GM12878 (cell line): ENCODE measurements around the gene LRP5. TPM values are rescaled to one million over a fixed set of nuclear protein-coding genes. Genes with fewer than 3 reads are reported as not detected.
A peak's percentile ranks its signal among the peaks of the same experiment; 100 is the strongest.

Source experiments
- ATF2 ChIP-seq: IDR thresholded peaks from 2 replicates; pipeline ENCODE4 v1.6.1; 2012; ENCODE audit warnings: low read length, inconsistent platforms
- CEBPZ ChIP-seq: fragments of 150-350 bp; IDR thresholded peaks from 2 replicates; pipeline ENCODE4 v1.6.1; 2016; ENCODE audit warnings: low read depth, low read length
- DPF2 ChIP-seq: fragments of 450-650 bp; IDR thresholded peaks from 2 replicates; pipeline ENCODE4 v1.6.1; 2017; ENCODE audit warnings: mild to moderate bottlenecking
- JUND ChIP-seq: IDR thresholded peaks from 2 replicates; pipeline ENCODE4 v1.6.1; 2012; ENCODE audit warnings: low read depth, mild to moderate bottlenecking, low read length, improper control_type of control experiment, moderate library complexity
- MYC ChIP-seq: IDR thresholded peaks from 2 replicates; pipeline ENCODE4 v1.6.1; 2011; ENCODE audit warnings: mild to moderate bottlenecking, low read length, moderate library complexity, inconsistent platforms; ENCODE audit not compliant: insufficient read depth, insufficient replicate concordance, insufficient read length, severe bottlenecking
- NR2C1 ChIP-seq: fragments of 450-650 bp; IDR thresholded peaks from 2 replicates; pipeline ENCODE4 v1.6.1; 2017; ENCODE audit warnings: antibody characterized with exemption, mild to moderate bottlenecking, moderate library complexity
- PBX3 ChIP-seq: IDR thresholded peaks from 2 replicates; pipeline ENCODE4 v1.6.1; 2011; ENCODE audit warnings: mild to moderate bottlenecking, low read depth, low read length, moderate library complexity; ENCODE audit not compliant: insufficient replicate concordance
- PKNOX1 ChIP-seq: fragments of 450-650 bp; IDR thresholded peaks from 2 replicates; pipeline ENCODE4 v1.6.1; 2016; ENCODE audit warnings: mild to moderate bottlenecking
- PML ChIP-seq: IDR thresholded peaks from 2 replicates; pipeline ENCODE4 v1.6.1; 2012; ENCODE audit warnings: low read length, inconsistent platforms
- RFX5 ChIP-seq: IDR thresholded peaks from 2 replicates; pipeline ENCODE4 v1.6.1; 2011; ENCODE audit warnings: low read depth, low read length, improper control_type of control experiment
- RUNX3 ChIP-seq: IDR thresholded peaks from 2 replicates; pipeline ENCODE4 v1.6.1; 2012; ENCODE audit warnings: low read length, inconsistent platforms
- SP1 ChIP-seq: IDR thresholded peaks from one replicate; pipeline ENCODE4 v1.6.1; 2011; ENCODE audit warnings: low read depth, low read length
- ZNF384 ChIP-seq: IDR thresholded peaks from 2 replicates; pipeline ENCODE4 v1.6.1; 2012; ENCODE audit warnings: low read depth, mild to moderate bottlenecking, low read length, improper control_type of control experiment, borderline replicate concordance
- ZSCAN29 ChIP-seq: fragments of 450-650 bp; IDR thresholded peaks from 2 replicates; pipeline ENCODE4 v1.6.1; 2017; ENCODE audit warnings: mild to moderate bottlenecking, moderate library complexity
- polyA plus RNA-seq, 11 experiments: library from polyadenylated mRNA; depleted of rRNA in 4 of 11; unstranded in 6 of 11; stranded (reverse) in 5 of 11; fragments of >200 nt; fragmentation: Nextera tagmentation in 4 of 11; fragmentation: Illumina TruSeq in 1 of 11; extraction: Ambion mirVana in 4 of 11; extraction: Trizol in 1 of 11; gene quantifications; 1 replicate in 1 of 11; 2 replicates in 10 of 11; pipeline versions ENCODE4 v1.2.1 to v1.2.3, GENCODE V29; 2011 to 2016; ENCODE audit warnings: inconsistent platforms in 2 of 11, missing spikeins in 2 of 11, low read depth in 1 of 11
- total RNA-seq, 4 experiments: library from RNA; depleted of rRNA in 3 of 4; stranded (reverse); fragments of >200 nt in 3 of 4; fragmentation: Illumina TruSeq in 1 of 4; extraction: Trizol in 1 of 4; gene quantifications; 2 replicates each; pipeline versions ENCODE4 v1.2.1 to v1.2.3, GENCODE V29; 2013 to 2021
- TF ChIP-seq, protein P1 (sequence below): fragments of 450-650 bp; IDR thresholded peaks from 2 replicates; pipeline ENCODE4 v1.6.1; 2016; ENCODE audit warnings: mild to moderate bottlenecking, moderate library complexity, borderline replicate concordance

Gene LRP5
- total and polyA plus RNA-seq, 10 of the 15 experiments (the other 5 are each of a cell fraction or from before 2014, with no cell fraction given), result 0.37 to 34.0 (median 6.6) TPM

GRCh38 chr11:68459886-68460740 lies 147.7 kb downstream of the LRP5 start (continued):
- TF ChIP-seq PBX3 (peak; percentile 94), MYC (no peak), JUND (no peak), PKNOX1 (peak; percentile 99), RUNX3 (peak; percentile 93), DPF2 (peak; percentile 95), CEBPZ (peak; percentile 70), ZSCAN29 (peak; percentile 83), SP1 (peak; percentile 91), PML (0 out of 2 replicates have a peak, but pooled peaks have one; percentile 30), NR2C1 (peak; percentile 49), ATF2 (peak; percentile 39; the same call in 1 of the 2 replicates), ZNF384 (no peak), RFX5 (peak; percentile 79)
- TF ChIP-seq, protein P1, sequence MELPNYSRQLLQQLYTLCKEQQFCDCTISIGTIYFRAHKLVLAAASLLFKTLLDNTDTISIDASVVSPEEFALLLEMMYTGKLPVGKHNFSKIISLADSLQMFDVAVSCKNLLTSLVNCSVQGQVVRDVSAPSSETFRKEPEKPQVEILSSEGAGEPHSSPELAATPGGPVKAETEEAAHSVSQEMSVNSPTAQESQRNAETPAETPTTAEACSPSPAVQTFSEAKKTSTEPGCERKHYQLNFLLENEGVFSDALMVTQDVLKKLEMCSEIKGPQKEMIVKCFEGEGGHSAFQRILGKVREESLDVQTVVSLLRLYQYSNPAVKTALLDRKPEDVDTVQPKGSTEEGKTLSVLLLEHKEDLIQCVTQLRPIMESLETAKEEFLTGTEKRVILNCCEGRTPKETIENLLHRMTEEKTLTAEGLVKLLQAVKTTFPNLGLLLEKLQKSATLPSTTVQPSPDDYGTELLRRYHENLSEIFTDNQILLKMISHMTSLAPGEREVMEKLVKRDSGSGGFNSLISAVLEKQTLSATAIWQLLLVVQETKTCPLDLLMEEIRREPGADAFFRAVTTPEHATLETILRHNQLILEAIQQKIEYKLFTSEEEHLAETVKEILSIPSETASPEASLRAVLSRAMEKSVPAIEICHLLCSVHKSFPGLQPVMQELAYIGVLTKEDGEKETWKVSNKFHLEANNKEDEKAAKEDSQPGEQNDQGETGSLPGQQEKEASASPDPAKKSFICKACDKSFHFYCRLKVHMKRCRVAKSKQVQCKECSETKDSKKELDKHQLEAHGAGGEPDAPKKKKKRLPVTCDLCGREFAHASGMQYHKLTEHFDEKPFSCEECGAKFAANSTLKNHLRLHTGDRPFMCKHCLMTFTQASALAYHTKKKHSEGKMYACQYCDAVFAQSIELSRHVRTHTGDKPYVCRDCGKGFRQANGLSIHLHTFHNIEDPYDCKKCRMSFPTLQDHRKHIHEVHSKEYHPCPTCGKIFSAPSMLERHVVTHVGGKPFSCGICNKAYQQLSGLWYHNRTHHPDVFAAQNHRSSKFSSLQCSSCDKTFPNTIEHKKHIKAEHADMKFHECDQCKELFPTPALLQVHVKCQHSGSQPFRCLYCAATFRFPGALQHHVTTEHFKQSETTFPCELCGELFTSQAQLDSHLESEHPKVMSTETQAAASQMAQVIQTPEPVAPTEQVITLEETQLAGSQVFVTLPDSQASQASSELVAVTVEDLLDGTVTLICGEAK, result peak; percentile 72; the same call in 1 of the 2 replicates
